ENCODE measurements around the gene KIF16B. TPM values are rescaled to one million over a fixed set of nuclear protein-coding genes. Genes with fewer than 3 reads are reported as not detected.

Gene KIF16B
- total and polyA plus RNA-seq, 10 of the 15 experiments (the other 5 are each of a cell fraction or from before 2014, with no cell fraction given) = 0.21 to 5.2 (median 3.0) TPM

DNA sequence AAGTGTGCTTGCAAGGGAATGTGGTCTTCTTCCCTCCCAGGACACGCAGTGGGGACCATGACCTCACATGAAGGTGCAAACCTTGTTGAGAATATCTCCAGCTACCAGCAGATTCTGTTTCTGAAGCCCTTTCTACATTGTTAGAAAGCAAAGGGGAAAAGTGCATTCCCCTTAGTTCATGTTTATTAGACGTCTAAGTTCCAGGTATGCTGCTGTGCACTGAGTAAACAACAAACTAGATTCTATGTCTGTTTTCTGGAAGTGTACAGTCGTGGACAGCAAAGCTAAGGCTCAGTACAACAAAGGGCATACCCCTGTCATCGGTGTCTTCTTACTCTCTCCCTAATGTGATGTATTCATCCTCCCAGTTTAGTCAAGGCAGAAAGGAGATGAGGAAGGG is 178.5 kb downstream of the KIF16B start:
- no peaks in the 10 kb centered on the region for H3K79me2 ChIP-seq (ENCODE audit: control insufficient read depth, insufficient read depth, low read length)
- no peak overlapping the region for H3K27ac ChIP-seq (ENCODE audit: control insufficient read depth, insufficient read depth)
- ChIA-PET RAD21 (ENCODE audit: unreplicated experiment) (no interaction called here), CTCF (no interaction called here), POLR2A (no interaction called here), SMC1A (ENCODE audit: uncharacterized antibody, unreplicated experiment) (interaction anchor here (0.7 kb wide), 1 partner anchor 262 kb away, joined by 3 read pairs; no protein-coding TSS in a partner anchor)
- in situ Hi-C loops (cut with MboI) (no loop called here), intact Hi-C loops (cut with micrococcal nuclease; ENCODE audit: unreplicated experiment) (no loop called here)
- no peaks in the 10 kb centered on the region for H3K36me3 ChIP-seq (ENCODE audit: control insufficient read depth in 2 of 2, insufficient read depth in 2 of 2, low read length in 1 of 2)
- no peak overlapping the region for H3K4me3 ChIP-seq
- no peak for ATAC-seq
- H4K20me1 ChIP-seq (ENCODE audit: control insufficient read depth, insufficient read depth) = no peaks in the 10 kb centered on the region
- H3K9ac ChIP-seq (ENCODE audit: control insufficient read depth, insufficient read depth, low read length) = no peak overlapping the region
- no peak overlapping the region for H2AFZ ChIP-seq (ENCODE audit: control insufficient read depth, low read depth, low read length)
- no peak for DNase-seq (ENCODE audit: low read depth, low spot score)
- WGBS (ENCODE audit: insufficient coverage, insufficient replicate concordance, low lambda C conversion rate, missing lambda C conversion rate) = 33% methylated on average over 4 of the region's 4 CpGs
- no TSS peak for BruUV-seq (replicated peaks)
- H3K9me3 ChIP-seq (replicated peaks; ENCODE audit: control insufficient read depth, insufficient read depth, low read length) = no peaks in the 10 kb centered on the region
- TF ChIP-seq, protein P1, sequence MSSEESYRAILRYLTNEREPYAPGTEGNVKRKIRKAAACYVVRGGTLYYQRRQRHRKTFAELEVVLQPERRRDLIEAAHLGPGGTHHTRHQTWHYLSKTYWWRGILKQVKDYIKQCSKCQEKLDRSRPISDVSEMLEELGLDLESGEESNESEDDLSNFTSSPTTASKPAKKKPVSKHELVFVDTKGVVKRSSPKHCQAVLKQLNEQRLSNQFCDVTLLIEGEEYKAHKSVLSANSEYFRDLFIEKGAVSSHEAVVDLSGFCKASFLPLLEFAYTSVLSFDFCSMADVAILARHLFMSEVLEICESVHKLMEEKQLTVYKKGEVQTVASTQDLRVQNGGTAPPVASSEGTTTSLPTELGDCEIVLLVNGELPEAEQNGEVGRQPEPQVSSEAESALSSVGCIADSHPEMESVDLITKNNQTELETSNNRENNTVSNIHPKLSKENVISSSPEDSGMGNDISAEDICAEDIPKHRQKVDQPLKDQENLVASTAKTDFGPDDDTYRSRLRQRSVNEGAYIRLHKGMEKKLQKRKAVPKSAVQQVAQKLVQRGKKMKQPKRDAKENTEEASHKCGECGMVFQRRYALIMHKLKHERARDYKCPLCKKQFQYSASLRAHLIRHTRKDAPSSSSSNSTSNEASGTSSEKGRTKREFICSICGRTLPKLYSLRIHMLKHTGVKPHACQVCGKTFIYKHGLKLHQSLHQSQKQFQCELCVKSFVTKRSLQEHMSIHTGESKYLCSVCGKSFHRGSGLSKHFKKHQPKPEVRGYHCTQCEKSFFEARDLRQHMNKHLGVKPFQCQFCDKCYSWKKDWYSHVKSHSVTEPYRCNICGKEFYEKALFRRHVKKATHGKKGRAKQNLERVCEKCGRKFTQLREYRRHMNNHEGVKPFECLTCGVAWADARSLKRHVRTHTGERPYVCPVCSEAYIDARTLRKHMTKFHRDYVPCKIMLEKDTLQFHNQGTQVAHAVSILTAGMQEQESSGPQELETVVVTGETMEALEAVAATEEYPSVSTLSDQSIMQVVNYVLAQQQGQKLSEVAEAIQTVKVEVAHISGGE (CRISPR knock-in tag; IDR thresholded peaks at IDR 0.05) = no peak
- TF ChIP-seq CHD1 (IDR thresholded peaks at IDR 0.05; ENCODE audit: low read depth, low read length) = no peak
- TF ChIP-seq GATAD2B (conservative IDR thresholded peaks at IDR 0.05; ENCODE audit: low read depth) = no peak
- no peak for TF ChIP-seq ZSCAN29 (IDR thresholded peaks at IDR 0.05)
- no peak for TF ChIP-seq RBBP5 (conservative IDR thresholded peaks at IDR 0.05)
- no peak for TF ChIP-seq SMARCA5 (IDR thresholded peaks at IDR 0.05)
- TF ChIP-seq HDGF (IDR thresholded peaks at IDR 0.05) = no peak
- TF ChIP-seq STAT3 (IDR thresholded peaks at IDR 0.05; ENCODE audit: low read depth, low read length) = no peak
- TF ChIP-seq RAD21 (IDR thresholded peaks at IDR 0.05; ENCODE audit: insufficient read depth, low read depth, low read length) = no peak
- TF ChIP-seq, protein P2, sequence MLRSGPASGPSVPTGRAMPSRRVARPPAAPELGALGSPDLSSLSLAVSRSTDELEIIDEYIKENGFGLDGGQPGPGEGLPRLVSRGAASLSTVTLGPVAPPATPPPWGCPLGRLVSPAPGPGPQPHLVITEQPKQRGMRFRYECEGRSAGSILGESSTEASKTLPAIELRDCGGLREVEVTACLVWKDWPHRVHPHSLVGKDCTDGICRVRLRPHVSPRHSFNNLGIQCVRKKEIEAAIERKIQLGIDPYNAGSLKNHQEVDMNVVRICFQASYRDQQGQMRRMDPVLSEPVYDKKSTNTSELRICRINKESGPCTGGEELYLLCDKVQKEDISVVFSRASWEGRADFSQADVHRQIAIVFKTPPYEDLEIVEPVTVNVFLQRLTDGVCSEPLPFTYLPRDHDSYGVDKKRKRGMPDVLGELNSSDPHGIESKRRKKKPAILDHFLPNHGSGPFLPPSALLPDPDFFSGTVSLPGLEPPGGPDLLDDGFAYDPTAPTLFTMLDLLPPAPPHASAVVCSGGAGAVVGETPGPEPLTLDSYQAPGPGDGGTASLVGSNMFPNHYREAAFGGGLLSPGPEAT (IDR thresholded peaks at IDR 0.05; ENCODE audit: low read depth) = no peak
- TF ChIP-seq, protein P3, sequence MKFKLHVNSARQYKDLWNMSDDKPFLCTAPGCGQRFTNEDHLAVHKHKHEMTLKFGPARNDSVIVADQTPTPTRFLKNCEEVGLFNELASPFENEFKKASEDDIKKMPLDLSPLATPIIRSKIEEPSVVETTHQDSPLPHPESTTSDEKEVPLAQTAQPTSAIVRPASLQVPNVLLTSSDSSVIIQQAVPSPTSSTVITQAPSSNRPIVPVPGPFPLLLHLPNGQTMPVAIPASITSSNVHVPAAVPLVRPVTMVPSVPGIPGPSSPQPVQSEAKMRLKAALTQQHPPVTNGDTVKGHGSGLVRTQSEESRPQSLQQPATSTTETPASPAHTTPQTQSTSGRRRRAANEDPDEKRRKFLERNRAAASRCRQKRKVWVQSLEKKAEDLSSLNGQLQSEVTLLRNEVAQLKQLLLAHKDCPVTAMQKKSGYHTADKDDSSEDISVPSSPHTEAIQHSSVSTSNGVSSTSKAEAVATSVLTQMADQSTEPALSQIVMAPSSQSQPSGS (IDR thresholded peaks at IDR 0.05; ENCODE audit: low read length) = no peak
- TF ChIP-seq EP300 (IDR thresholded peaks at IDR 0.05; ENCODE audit: borderline replicate concordance in 1 of 2, control insufficient read depth in 1 of 2, low read depth in 2 of 2, low read length in 2 of 2) = no peak
- no peak for FAIRE-seq
- no peak overlapping the region for H3K4me2 ChIP-seq (ENCODE audit: control insufficient read depth, insufficient read depth)
- H3K27me3 ChIP-seq (replicated peaks in 1 of 2; ENCODE audit: control insufficient read depth in 2 of 2, insufficient read depth in 2 of 2, low read length in 1 of 2) = no peaks in the 10 kb centered on the region
- H3K4me1 ChIP-seq (ENCODE audit: control insufficient read depth, insufficient read depth, low read length) = peaks cover 8% of the 10 kb centered on the region

All from GM12878 (cell line).